ENCODE results near the gene CCND1.

- TF ChIP-seq POLR2AphosphoS5 (IDR thresholded peaks at IDR 0.05; ENCODE audit: low read depth, low read length), result no peak
- no peak for TF ChIP-seq TAF1 (IDR thresholded peaks at IDR 0.05; ENCODE audit: low read depth, low read length)
- no peak for TF ChIP-seq POLR2A (IDR thresholded peaks at IDR 0.05; ENCODE audit: low read depth, low read length)
- TF ChIP-seq PAX5 (IDR thresholded peaks at IDR 0.05; ENCODE audit: insufficient read depth, low read length, severe bottlenecking), result no peak
- no peak for TF ChIP-seq SPI1 (IDR thresholded peaks at IDR 0.05; ENCODE audit: low read depth, low read length)
- no peak for TF ChIP-seq POU2F2 (IDR thresholded peaks at IDR 0.05; ENCODE audit: low read depth, low read length)
Measured at GRCh38 chr11:69635195-69635594, 5.8 kb upstream of the CCND1 start.

Measured in GM12891 (cell line).